ENCODE measurements around the gene FGF22.
"Not testable (repeated sequence)": the region's sequence is repeated elsewhere in the genome, so short reads cannot be mapped to it uniquely, and the experiment has no call there.

The FGF22 gene

GRCh38 chr19:639253-640160 is at the start of gene FGF22:
Gene FGF22, plus strand, starts transcription at chr19:639879. Its CDS starts 47 bp downstream, at chr19:639926.
- peak; percentile 92 for DNase-seq

DNA sequence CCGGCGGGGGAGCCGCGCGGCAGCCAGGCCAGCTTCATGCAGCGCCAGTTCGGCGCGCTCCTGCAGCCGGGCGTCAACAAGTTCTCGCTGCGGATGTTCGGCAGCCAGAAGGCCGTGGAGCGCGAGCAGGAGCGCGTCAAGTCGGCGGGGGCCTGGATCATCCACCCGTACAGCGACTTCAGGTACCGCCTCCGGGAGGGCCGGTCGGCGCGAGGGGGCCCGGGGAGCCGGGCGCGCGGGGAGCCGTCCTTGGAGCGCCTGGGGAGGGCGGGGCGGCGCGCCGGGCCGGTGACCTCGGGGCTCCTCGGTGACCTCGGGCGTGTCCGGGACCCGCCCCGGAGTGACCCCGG is 49.3 kb upstream of the FGF22 start:
- no peak for DNase-seq

- DNase-seq: no peak
Measured at GRCh38 chr19:590750-591098, 49.0 kb upstream of the FGF22 start.

- no peak for DNase-seq
Measured at GRCh38 chr19:591099-591958, 48.4 kb upstream of the FGF22 start.

DNA sequence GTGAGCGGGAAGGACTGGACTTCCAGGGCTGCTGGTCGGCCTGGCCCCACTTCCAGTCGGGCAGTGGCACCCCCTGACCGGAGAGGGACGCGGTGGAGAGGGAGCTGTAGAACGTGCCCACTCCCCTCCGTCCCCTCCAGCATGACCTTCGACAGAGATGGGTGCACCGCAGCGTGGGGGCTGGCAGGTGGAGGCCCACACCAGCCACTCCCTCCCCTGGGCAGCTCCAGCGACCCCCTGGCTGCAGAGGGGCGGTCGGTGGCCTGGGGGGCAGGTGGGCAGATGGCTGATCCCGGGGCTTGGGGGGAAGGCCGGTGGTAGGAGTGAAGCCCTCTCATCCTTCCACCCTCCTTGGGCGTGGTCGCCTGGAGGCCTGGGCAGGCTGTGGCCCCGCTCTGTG is 47.6 kb upstream of the FGF22 start:
- no peak for DNase-seq

- no peak for DNase-seq
Measured at GRCh38 chr19:593055-593454, 46.6 kb upstream of the FGF22 start.

DNA sequence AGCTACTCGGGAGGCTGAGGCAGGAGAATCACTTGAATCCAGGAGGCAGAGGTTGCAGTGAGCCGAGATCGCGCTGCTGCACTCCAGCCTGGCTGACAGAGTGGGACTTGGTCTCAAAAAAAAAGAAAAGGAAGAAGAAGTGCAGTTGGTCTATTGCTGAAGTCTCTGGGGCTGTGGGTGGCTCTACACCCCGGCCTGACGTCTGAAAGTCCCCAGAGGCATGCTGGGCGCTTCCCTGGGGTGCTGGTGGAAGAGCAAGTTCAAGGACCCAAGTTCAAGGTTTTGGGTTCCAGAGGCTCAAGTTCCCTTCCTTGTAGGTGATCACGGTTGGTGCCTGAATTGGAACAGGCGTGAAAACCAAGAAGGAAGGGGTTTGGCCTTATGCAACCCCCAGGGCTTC is 46.2 kb upstream of the FGF22 start:
- no peak for DNase-seq

GRCh38 chr19:594265-594870 is 45.3 kb upstream of the FGF22 start:
- DNase-seq: no peak

GRCh38 chr19:595326-596262 is 44.1 kb upstream of the FGF22 start:
- DNase-seq: no peak

DNA sequence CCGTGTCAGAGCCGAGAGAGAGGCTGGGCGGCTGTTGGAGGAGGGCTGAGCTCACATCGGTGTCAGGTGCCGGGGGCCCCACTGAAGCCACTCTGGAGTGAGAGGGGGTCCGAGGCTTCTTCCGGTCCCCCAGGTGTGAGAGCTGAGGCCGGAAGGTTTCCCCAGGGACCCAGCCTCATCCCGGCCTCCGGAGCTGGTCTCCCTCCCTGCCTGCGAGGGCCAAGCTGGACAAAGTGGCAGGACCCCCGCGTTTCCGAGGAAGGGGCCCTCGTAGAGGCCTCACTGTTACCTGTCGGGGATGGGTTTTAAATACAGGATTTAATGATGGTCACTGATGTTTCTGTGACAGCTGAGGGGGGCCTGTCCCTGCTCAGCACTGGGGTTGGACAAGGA is 43.4 kb upstream of the FGF22 start:
- no peak for DNase-seq

DNA sequence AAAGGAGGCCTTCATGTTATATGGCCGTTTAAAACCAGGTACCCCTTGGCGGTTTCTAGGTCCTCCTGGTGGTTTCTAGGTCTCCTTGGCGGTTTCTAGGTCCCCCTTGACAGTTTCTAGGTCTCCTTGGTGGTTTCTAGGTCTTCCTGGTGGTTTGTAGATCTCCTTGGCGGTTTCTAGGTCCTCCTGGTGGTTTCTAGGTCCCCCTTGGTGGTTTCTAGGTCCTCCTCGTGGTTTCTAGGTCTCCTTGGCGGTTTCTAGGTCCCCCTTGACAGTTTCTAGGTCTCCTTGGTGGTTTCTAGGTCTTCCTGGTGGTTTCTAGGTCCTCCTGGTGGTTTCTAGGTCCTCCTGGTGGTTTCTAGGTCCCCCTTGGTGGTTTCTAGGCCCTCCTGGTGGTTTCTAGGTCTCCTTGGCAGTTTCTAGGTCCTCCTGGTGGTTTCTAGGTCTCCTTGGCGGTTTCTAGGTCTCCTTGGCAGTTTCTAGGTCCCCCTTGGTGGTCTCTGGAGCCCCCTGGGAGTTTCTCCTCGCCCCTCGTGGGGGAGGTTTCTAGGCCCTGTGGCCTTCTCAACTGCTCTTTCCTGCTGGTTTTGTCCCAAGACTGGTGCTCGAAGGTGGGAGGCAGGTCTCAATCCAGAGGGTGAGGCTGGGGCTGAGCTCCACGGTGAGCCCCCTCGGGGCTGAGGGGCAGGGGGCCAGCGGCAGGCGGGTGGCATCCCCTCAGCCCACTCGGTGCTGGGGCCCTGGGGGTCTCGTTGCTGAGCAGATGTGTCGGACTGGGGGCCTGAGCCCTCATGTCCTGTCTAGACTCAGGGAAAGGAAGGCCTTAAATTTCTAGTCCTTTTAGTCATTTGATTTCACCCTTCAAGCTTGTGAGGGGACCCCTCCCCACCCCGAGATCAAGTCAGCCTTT is 42.0 kb upstream of the FGF22 start:
- no peak for DNase-seq

DNA sequence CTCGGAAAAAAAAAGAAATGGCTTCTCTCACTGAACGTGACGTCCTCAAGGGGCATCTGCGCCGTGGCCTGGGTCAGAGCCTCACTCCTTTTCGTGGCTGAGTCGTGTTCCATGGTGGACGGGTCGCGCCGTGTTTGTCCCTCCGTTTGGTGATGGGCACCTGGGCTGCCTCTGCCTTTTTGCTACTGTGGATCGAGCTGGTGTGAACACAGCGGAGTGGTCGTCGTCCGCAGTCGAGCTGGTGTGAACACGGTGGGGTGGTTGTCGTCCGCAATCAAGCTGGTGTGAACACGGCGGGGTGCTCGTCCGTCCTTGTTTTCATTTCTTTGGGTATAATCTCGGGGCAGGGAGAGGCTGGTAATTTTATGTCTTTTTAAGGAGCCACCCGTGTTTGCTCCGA is 38.4 kb upstream of the FGF22 start:
- DNase-seq: no peak

DNA sequence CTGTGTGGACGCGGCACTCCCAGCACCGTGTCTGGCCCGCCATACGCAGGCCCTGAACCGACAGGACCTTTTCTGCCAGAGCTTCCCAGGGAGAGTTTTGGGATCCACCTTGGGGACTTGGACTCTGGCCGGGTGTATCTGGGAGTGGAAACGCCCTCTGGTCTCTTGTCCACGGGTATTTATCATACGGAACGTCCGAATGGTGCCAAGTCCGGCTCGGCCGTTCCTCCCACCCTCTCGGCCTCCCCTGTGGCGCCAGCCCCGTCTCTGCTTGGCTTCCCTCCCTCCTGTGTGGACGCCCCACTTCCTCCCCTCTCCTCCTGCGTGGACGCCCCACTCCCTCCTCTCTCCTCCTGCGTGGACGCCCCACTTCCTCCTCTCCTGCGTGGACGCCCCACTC is 37.9 kb upstream of the FGF22 start:
- no peak for DNase-seq

- no peak for DNase-seq
Measured at GRCh38 chr19:602391-603301, 37.0 kb upstream of the FGF22 start.

- not testable (repeated sequence) for DNase-seq
Measured at GRCh38 chr19:603302-603639, 36.4 kb upstream of the FGF22 start.

- not testable (repeated sequence) for DNase-seq
Measured at GRCh38 chr19:603779-604178, 35.9 kb upstream of the FGF22 start.

- peak; percentile 34 for DNase-seq
Measured at GRCh38 chr19:604355-604754, 35.3 kb upstream of the FGF22 start.

- not testable (repeated sequence) for DNase-seq
Measured at GRCh38 chr19:605061-605971, 34.4 kb upstream of the FGF22 start.
